ENCODE results near the gene NTRK2. TPM values are rescaled to one million over a fixed set of nuclear protein-coding genes. Genes with fewer than 3 reads are reported as not detected.

NTRK2 gene
- total RNA-seq, 8 experiments from 2014 or later: 0.49 to 238 (median 15.5) TPM

- in situ Hi-C loops (cut with MboI; ENCODE audit: low pct_unique_long_range_greater_than_20kb in 2 of 9, low sequenced_read_pairs in 9 of 9, unreplicated experiment in 9 of 9): loop anchor here in 1 of 9 experiments (25.0 kb wide), 2 partner anchors 248 to 523 kb away; no protein-coding TSS in a partner anchor
- ATAC-seq (replicated peaks in 6 of 8): no peak
- Histone ChIP-seq H3K4me3 (no peak overlapping the region), H3K4me1 (replicated peaks in 1 of 2) (peaks cover 22 to 26% of the 10 kb centered on the region in 2 donors), H3K27ac (no peak overlapping the region)
Measured at GRCh38 chr9:84935528-84936117, 266.1 kb downstream of the NTRK2 start.

GRCh38 chr9:84937180-84937579 is 267.7 kb downstream of the NTRK2 start:
- ATAC-seq (replicated peaks in 6 of 8): peak; percentile 67 to 99 (median 94)

GRCh38 chr9:84937581-84937980 is 268.1 kb downstream of the NTRK2 start:
- no peak overlapping the region for H3K4me3 ChIP-seq
- ATAC-seq (replicated peaks in 6 of 8): no peak
- 41 to 80% (median 62%) methylated on average over 2 to 3 of the region's 3 CpGs; no CpG with 5 or more reads in 2 of the 10 experiments for WGBS, 10 experiments
- H3K4me1 ChIP-seq (replicated peaks in 1 of 2): peaks cover 21 to 22% of the 10 kb centered on the region in 2 donors
- peak overlapping the region; percentile 37 to 67 for H3K27ac ChIP-seq
- in situ Hi-C loops (cut with MboI; ENCODE audit: low pct_unique_long_range_greater_than_20kb in 2 of 9, low sequenced_read_pairs in 9 of 9, unreplicated experiment in 9 of 9): loop anchor here in 1 of 9 experiments (25.0 kb wide), 2 partner anchors 250 to 525 kb away; no protein-coding TSS in a partner anchor

More at GRCh38 chr9:84937180-84937579, 267.7 kb downstream of the NTRK2 start:
- H3K27ac ChIP-seq: peak overlapping the region; percentile 37 to 70
- WGBS, 10 experiments: 0 to 50% (median 17%) methylated on average over 1 of the region's 2 CpGs; no CpG with 5 or more reads in 5 of the 10 experiments
- H3K4me1 ChIP-seq (replicated peaks in 1 of 2): peaks cover 21 to 22% of the 10 kb centered on the region in 2 donors
- in situ Hi-C loops (cut with MboI; ENCODE audit: low pct_unique_long_range_greater_than_20kb in 2 of 9, low sequenced_read_pairs in 9 of 9, unreplicated experiment in 9 of 9): loop anchor here in 1 of 9 experiments (25.0 kb wide), 2 partner anchors 250 to 525 kb away; no protein-coding TSS in a partner anchor
- no peak overlapping the region for H3K4me3 ChIP-seq

- H3K4me3 ChIP-seq: no peak overlapping the region
- H3K27ac ChIP-seq: no peak overlapping the region
- in situ Hi-C loops (cut with MboI; ENCODE audit: low pct_unique_long_range_greater_than_20kb in 2 of 9, low sequenced_read_pairs in 9 of 9, unreplicated experiment in 9 of 9): loop anchor here in 1 of 9 experiments (25.0 kb wide), 2 partner anchors 252 to 527 kb away; no protein-coding TSS in a partner anchor
- ATAC-seq (replicated peaks in 6 of 8): peak in 2 of 8 experiments; percentile 85 to 86
- H3K4me1 ChIP-seq (replicated peaks in 1 of 2): peaks cover 18 to 21% of the 10 kb centered on the region in 2 donors
- 63 to 100% (median 87%) methylated on average over 1 to 3 of the region's 3 CpGs; no CpG with 5 or more reads in 1 of the 10 experiments for WGBS, 10 experiments
Measured at GRCh38 chr9:84939774-84940173, 270.2 kb downstream of the NTRK2 start.

- H3K4me3 ChIP-seq: no peak overlapping the region
- peaks cover 21 to 24% of the 10 kb centered on the region in 2 donors for H3K4me1 ChIP-seq (replicated peaks in 1 of 2)
- 25 to 100% (median 86%) methylated on average over 1 to 2 of the region's 2 CpGs; no CpG with 5 or more reads in 1 of the 10 experiments for WGBS, 10 experiments
- no peak overlapping the region for H3K27ac ChIP-seq
- in situ Hi-C loops (cut with MboI; ENCODE audit: low pct_unique_long_range_greater_than_20kb in 2 of 9, low sequenced_read_pairs in 9 of 9, unreplicated experiment in 9 of 9): loop anchor here in 1 of 9 experiments (25.0 kb wide), 2 partner anchors 253 to 528 kb away; no protein-coding TSS in a partner anchor
- ATAC-seq (replicated peaks in 6 of 8): peak in 3 of 8 experiments; percentile 6 to 13 (median 7)
Measured at GRCh38 chr9:84940294-84940693, 270.8 kb downstream of the NTRK2 start.

GRCh38 chr9:84941792-84942191 is 272.3 kb downstream of the NTRK2 start:
- ATAC-seq (replicated peaks in 6 of 8): no peak
- Histone ChIP-seq H3K27ac (no peak overlapping the region), H3K4me3 (no peak overlapping the region), H3K4me1 (replicated peaks in 1 of 2) (peaks cover 25 to 31% of the 10 kb centered on the region in 2 donors)
- in situ Hi-C loops (cut with MboI; ENCODE audit: low pct_unique_long_range_greater_than_20kb in 2 of 9, low sequenced_read_pairs in 9 of 9, unreplicated experiment in 9 of 9): loop anchor here in 1 of 9 experiments (25.0 kb wide), 2 partner anchors 254 to 529 kb away; no protein-coding TSS in a partner anchor

- no peak for ATAC-seq (replicated peaks in 6 of 8)
- in situ Hi-C loops (cut with MboI; ENCODE audit: low pct_unique_long_range_greater_than_20kb in 2 of 9, low sequenced_read_pairs in 9 of 9, unreplicated experiment in 9 of 9): loop anchor here in 1 of 9 experiments (25.0 kb wide), 2 partner anchors 256 to 531 kb away; no protein-coding TSS in a partner anchor
- H3K4me3 ChIP-seq: no peak overlapping the region
- peaks cover 14 to 20% of the 10 kb centered on the region in 2 donors for H3K4me1 ChIP-seq (replicated peaks in 1 of 2)
- WGBS, 10 experiments: 10 to 100% (median 89%) methylated on average over 1 to 2 of the region's 2 CpGs
- H3K27ac ChIP-seq: no peak overlapping the region
Measured at GRCh38 chr9:84943482-84944050, 274.0 kb downstream of the NTRK2 start.

- in situ Hi-C loops (cut with MboI; ENCODE audit: low pct_unique_long_range_greater_than_20kb in 2 of 9, low sequenced_read_pairs in 9 of 9, unreplicated experiment in 9 of 9): loop anchor here in 1 of 9 experiments (25.0 kb wide), 2 partner anchors 259 to 534 kb away; no protein-coding TSS in a partner anchor
- no peak overlapping the region for H3K27ac ChIP-seq
- 51 to 100% (median 74%) methylated on average over 1 to 8 of the region's 8 CpGs; no CpG with 5 or more reads in 3 of the 10 experiments for WGBS, 10 experiments
- H3K4me1 ChIP-seq (replicated peaks in 1 of 2): peaks cover 14 to 20% of the 10 kb centered on the region in 2 donors
- ATAC-seq (replicated peaks in 6 of 8): peak; percentile 51 to 87 (median 68)
- H3K4me3 ChIP-seq: no peak overlapping the region
Measured at GRCh38 chr9:84945878-84946538, 276.5 kb downstream of the NTRK2 start.

GRCh38 chr9:84947412-84947972 is 278.0 kb downstream of the NTRK2 start:
- peaks cover 14 to 16% of the 10 kb centered on the region in 2 donors for H3K4me1 ChIP-seq (replicated peaks in 1 of 2)
- in situ Hi-C loops (cut with MboI; ENCODE audit: low pct_unique_long_range_greater_than_20kb in 2 of 9, low sequenced_read_pairs in 9 of 9, unreplicated experiment in 9 of 9): loop anchor here in 1 of 9 experiments (25.0 kb wide), 2 partner anchors 260 to 535 kb away; no protein-coding TSS in a partner anchor
- H3K4me3 ChIP-seq: no peak overlapping the region
- WGBS, 10 experiments: 50 to 100% (median 98%) methylated on average over 1 to 5 of the region's 5 CpGs; no CpG with 5 or more reads in 4 of the 10 experiments
- peak in 3 of 8 experiments; percentile 73 to 94 (median 82) for ATAC-seq (replicated peaks in 6 of 8)
- no peak overlapping the region for H3K27ac ChIP-seq

- Histone ChIP-seq H3K4me3 (no peak overlapping the region), H3K27ac (no peak overlapping the region), H3K4me1 (replicated peaks in 1 of 2) (peaks cover 18 to 22% of the 10 kb centered on the region in 2 donors)
- no peak for ATAC-seq (replicated peaks in 6 of 8)
- 75 to 100% (median 88%) methylated on average over 1 to 3 of the region's 4 CpGs; no CpG with 5 or more reads in 2 of the 10 experiments for WGBS, 10 experiments
- in situ Hi-C loops (cut with MboI; ENCODE audit: low pct_unique_long_range_greater_than_20kb in 2 of 9, low sequenced_read_pairs in 9 of 9, unreplicated experiment in 9 of 9): loop anchor here in 1 of 9 experiments (25.0 kb wide), 2 partner anchors 262 to 537 kb away; no protein-coding TSS in a partner anchor
Measured at GRCh38 chr9:84949258-84949657, 279.7 kb downstream of the NTRK2 start.

- WGBS, 10 experiments: 59 to 100% (median 89%) methylated on average over 1 to 5 of the region's 5 CpGs; no CpG with 5 or more reads in 1 of the 10 experiments
- ATAC-seq (replicated peaks in 6 of 8): no peak
- in situ Hi-C loops (cut with MboI; ENCODE audit: low pct_unique_long_range_greater_than_20kb in 2 of 9, low sequenced_read_pairs in 9 of 9, unreplicated experiment in 9 of 9): loop anchor here in 2 of 9 experiments (25.0 kb wide), 3 partner anchors 263 to 538 kb away; no protein-coding TSS in a partner anchor
- Histone ChIP-seq H3K27ac (no peak overlapping the region), H3K4me1 (replicated peaks in 1 of 2) (peaks cover 18 to 23% of the 10 kb centered on the region in 2 donors), H3K4me3 (no peak overlapping the region)
Measured at GRCh38 chr9:84949971-84950370, 280.4 kb downstream of the NTRK2 start.

All from motor neuron (in vitro differentiated cells).